GM12892 (cell line): Measurements from ENCODE around the gene NOTUM.

ENCODE experiments used
- POLR2A ChIP-seq: IDR thresholded peaks from 2 replicates; pipeline ENCODE4 v1.6.1; 2011; ENCODE audit warnings: low read depth, low read length, control low read depth
- POLR2AphosphoS5 ChIP-seq: IDR thresholded peaks from 2 replicates; pipeline ENCODE4 v1.6.1; 2011; ENCODE audit warnings: low read depth, low read length, control low read depth
- TAF1 ChIP-seq: IDR thresholded peaks from 2 replicates; pipeline ENCODE4 v1.6.1; 2011; ENCODE audit warnings: low read depth, mild to moderate bottlenecking, control low read depth, low read length, borderline replicate concordance

DNA sequence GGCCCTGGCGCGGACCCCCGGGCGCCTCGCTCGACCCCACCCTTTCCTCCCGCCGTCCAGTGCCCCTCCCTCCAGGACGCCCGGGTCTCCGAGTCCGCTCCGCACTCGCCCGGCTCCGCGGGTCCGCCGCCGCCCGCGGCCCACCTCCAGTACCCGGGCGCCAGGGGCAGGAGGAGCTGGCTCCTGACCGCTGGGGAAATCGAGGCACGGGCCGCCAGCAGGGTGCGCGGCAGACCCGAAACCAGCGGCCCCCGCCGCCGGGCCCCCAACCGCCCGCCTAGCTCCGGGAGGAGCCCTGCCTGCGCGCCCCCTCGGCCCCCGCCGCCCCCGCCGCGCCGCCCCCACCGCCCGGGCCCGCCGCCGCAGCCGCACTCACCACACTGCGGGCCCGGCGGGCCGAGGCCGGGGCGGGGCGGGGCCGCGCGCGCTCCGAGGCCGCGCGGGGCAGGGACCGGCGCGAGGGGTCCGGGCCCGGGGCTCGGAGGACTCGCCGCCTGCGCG, 33.8 kb downstream of the NOTUM start:
- TF ChIP-seq POLR2AphosphoS5 (no peak), POLR2A (no peak), TAF1 (no peak)
